Urinary bladder (tissue), 4 donors: Measurements from ENCODE around the gene NKAPD1. TPM values are rescaled to one million over a fixed set of nuclear protein-coding genes. Genes with fewer than 3 reads are reported as not detected.
"Not testable (repeated sequence)": the region's sequence is repeated elsewhere in the genome, so short reads cannot be mapped to it uniquely, and the experiment has no call there.

ENCODE experiments used
- DNase-seq: peaks from one replicate; pipeline ENCODE4 v3.0.0-alpha.2; 2015; ENCODE audit errors: extremely low spot score
- H3K27ac ChIP-seq: one replicate; pipeline ENCODE4 v1.5.1; 2013; ENCODE audit warnings: low read depth, mild to moderate bottlenecking, moderate library complexity
- H3K36me3 ChIP-seq: one replicate; pipeline ENCODE4 v1.6.1; 2013; ENCODE audit warnings: mild to moderate bottlenecking, moderate library complexity; ENCODE audit not compliant: insufficient read depth
- H3K4me1 ChIP-seq: one replicate; pipeline ENCODE4 v1.6.1; 2013; ENCODE audit warnings: mild to moderate bottlenecking, moderate library complexity; ENCODE audit not compliant: insufficient read depth
- H3K4me3 ChIP-seq: one replicate; pipeline ENCODE4 v1.5.1; 2013; ENCODE audit warnings: low read depth, low read length
- WGBS: extraction: QIAGEN DNeasy Blood & Tissue Kit; methylation state at CpG from one replicate; pipeline ENCODE4 v1.1.7; 2013; 5-methylcytosine and 5-hydroxymethylcytosine counted together
- polyA plus RNA-seq: library from polyadenylated mRNA; stranded (reverse); fragments of 200-250 nt; gene quantifications from one replicate; pipeline ENCODE4 v1.2.3, GENCODE V29; 2013
- total RNA-seq: library from RNA; depleted of rRNA; stranded (reverse); fragments of >200 nt; gene quantifications from one replicate; pipeline ENCODE4 v1.2.3, GENCODE V29; 2014
- donor health status: healthy with polysubstance abuse.
- donor health status: healthy.

NKAPD1 gene
- total RNA-seq (29.3 TPM), polyA plus RNA-seq (16.0 TPM)

- under 1% methylated on average over 43 of the region's 43 CpGs for whole genome bisulfite sequencing
- Histone ChIP-seq H3K27ac (peak within 1 kb of the TSS; percentile 95), H3K36me3 (peaks cover 7% of the 10 kb centered on the region), H3K4me1 (no peaks in the 10 kb centered on the region), H3K4me3 (peak within 1 kb of the TSS; percentile 90)
- peak; percentile 83 for DNase-seq
These were observed at the start of gene NKAPD1, which contains the start of gene PIH1D2 for GRCh38 chr11:112073941-112074811. NKAPD1 (plus strand) TSS chr11:112074299; CDS start chr11:112075575, 1,276 bp downstream. PIH1D2 (minus strand) TSS chr11:112074017; CDS start chr11:112073174, 843 bp downstream.

GRCh38 chr11:112024773-112025678 lies 49.1 kb upstream of the NKAPD1 start, which contains the start of gene DLAT:
DLAT (plus strand) TSS chr11:112025408; CDS start chr11:112025473, 65 bp downstream.
- DNase-seq = peak; percentile 73
- peak within 1 kb of the TSS; percentile 78 for H3K4me3 ChIP-seq
- under 1% methylated on average over 71 of the region's 71 CpGs for WGBS
- no peaks in the 10 kb centered on the region for H3K4me1 ChIP-seq
- H3K36me3 ChIP-seq = peaks cover 4% of the 10 kb centered on the region
- peak within 1 kb of the TSS; percentile 92 for H3K27ac ChIP-seq

- WGBS = 1% methylated on average over 8 of the region's 8 CpGs
- Histone ChIP-seq H3K4me1 (no peaks in the 10 kb centered on the region), H3K36me3 (peaks cover 8% of the 10 kb centered on the region), H3K4me3 (peak overlapping the region; percentile 78), H3K27ac (peak overlapping the region; percentile 92)
- no peak for DNase-seq
These were observed 48.4 kb upstream of the NKAPD1 start for GRCh38 chr11:112025707-112026106.

DNA sequence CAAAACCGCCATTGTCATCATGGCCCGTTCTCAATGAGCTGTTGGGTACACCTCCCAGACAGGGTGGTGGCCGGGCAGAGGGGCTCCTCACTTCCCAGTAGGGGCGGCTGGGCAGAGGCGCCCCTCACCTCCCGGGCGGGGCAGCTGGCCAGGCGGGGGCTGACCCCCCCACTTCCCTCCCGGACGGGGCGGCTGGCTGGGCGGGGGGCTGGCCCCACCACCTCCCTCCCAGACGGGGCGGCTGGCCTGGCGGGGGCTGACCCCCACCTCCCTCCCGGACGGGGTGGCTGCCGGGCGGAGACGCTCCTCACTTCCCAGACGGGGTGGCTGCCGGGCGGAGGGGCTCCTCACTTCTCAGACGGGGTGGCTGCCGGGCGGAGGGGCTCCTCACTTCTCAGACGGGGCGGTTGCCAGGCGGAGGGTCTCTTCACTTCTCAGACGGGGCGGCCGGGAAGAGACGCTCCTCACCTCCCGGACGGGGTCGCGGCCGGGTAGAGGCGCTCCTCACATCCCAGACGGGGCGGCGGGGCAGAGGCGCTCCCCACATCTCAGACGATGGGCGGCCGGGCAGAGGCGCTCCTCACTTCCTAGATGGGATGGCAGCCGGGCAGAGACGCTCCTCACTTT lies 47.2 kb upstream of the NKAPD1 start:
- not testable (repeated sequence) for H3K36me3 ChIP-seq, H3K4me1 ChIP-seq, H3K4me3 ChIP-seq, H3K27ac ChIP-seq, DNase-seq
- WGBS = 91% methylated on average over 37 of the region's 49 CpGs

DNA sequence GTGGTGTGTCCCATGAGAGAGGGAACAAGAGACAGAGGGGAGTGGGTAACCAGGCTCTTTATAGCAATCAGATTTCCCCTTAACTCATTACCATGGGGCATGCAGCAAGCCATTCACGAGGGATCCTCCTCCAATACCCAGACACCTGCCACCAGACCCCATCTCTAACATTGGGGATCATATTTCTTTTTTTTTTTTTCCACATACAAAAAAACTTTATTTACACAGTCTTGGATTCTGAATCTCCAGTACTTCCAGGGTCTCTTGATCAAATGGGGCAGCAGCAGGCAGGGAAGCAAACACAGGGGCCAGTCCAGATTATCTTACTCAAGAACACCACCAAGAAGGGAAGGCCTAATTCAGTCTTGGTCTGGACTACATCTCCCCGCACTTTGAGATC lies 44.6 kb upstream of the NKAPD1 start:
- no peak overlapping the region for H3K27ac ChIP-seq
- H3K36me3 ChIP-seq = peaks cover 12% of the 10 kb centered on the region
- WGBS = 89% methylated on average over 2 of the region's 2 CpGs
- no peaks in the 10 kb centered on the region for H3K4me1 ChIP-seq
- DNase-seq = no peak
- H3K4me3 ChIP-seq = no peak overlapping the region

- WGBS = 91% methylated on average over 3 of the region's 3 CpGs
- no peak overlapping the region for H3K4me3 ChIP-seq
- H3K36me3 ChIP-seq = peaks cover 13% of the 10 kb centered on the region
- peak overlapping the region; percentile 10 for H3K27ac ChIP-seq
- no peaks in the 10 kb centered on the region for H3K4me1 ChIP-seq
- no peak for DNase-seq
These were observed 40.2 kb upstream of the NKAPD1 start for GRCh38 chr11:112033902-112034301.

GRCh38 chr11:112037527-112037926 lies 36.6 kb upstream of the NKAPD1 start:
- DNase-seq = no peak
- Histone ChIP-seq H3K36me3 (peaks cover 7% of the 10 kb centered on the region), H3K27ac (no peak overlapping the region), H3K4me3 (no peak overlapping the region), H3K4me1 (no peaks in the 10 kb centered on the region)

GRCh38 chr11:112042161-112042960 lies 31.7 kb upstream of the NKAPD1 start:
- WGBS = 66% methylated on average over 6 of the region's 6 CpGs
- Histone ChIP-seq H3K27ac (no peak overlapping the region), H3K4me1 (no peaks in the 10 kb centered on the region), H3K4me3 (no peak overlapping the region), H3K36me3 (peaks cover 2% of the 10 kb centered on the region)
- DNase-seq = no peak

DNA sequence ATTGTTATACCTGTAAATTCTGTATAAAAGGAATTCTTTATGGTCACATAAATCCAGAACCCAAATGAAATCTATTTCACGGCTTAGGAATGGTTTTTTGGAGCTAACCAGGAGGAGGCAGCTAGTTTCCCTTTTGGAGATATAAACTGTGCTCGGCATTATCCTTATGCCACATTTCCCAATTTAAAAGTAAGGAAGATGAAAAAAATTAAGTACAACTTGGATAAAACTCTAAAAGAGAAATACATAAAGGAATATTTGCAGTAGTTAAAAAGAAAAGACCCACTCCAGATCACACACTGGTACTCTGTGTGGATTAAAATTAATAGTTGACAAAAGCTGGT lies 31.2 kb upstream of the NKAPD1 start:
- no peak overlapping the region for H3K27ac ChIP-seq
- H3K36me3 ChIP-seq = peaks cover 2% of the 10 kb centered on the region
- 93% methylated on average over 2 of the region's 2 CpGs for WGBS
- no peak overlapping the region for H3K4me3 ChIP-seq
- no peaks in the 10 kb centered on the region for H3K4me1 ChIP-seq
- no peak for DNase-seq

- Histone ChIP-seq H3K27ac (no peak overlapping the region), H3K4me1 (no peaks in the 10 kb centered on the region), H3K36me3 (peaks cover 2% of the 10 kb centered on the region), H3K4me3 (no peak overlapping the region)
- WGBS = 99% methylated on average over 4 of the region's 4 CpGs
- no peak for DNase-seq
These were observed 29.1 kb upstream of the NKAPD1 start for GRCh38 chr11:112044961-112045360.

GRCh38 chr11:112046647-112047046 lies 27.5 kb upstream of the NKAPD1 start:
- H3K36me3 ChIP-seq, H3K4me3 ChIP-seq, H3K27ac ChIP-seq, DNase-seq, H3K4me1 ChIP-seq: not testable (repeated sequence)
- 98% methylated on average over 2 of the region's 2 CpGs for WGBS

DNA sequence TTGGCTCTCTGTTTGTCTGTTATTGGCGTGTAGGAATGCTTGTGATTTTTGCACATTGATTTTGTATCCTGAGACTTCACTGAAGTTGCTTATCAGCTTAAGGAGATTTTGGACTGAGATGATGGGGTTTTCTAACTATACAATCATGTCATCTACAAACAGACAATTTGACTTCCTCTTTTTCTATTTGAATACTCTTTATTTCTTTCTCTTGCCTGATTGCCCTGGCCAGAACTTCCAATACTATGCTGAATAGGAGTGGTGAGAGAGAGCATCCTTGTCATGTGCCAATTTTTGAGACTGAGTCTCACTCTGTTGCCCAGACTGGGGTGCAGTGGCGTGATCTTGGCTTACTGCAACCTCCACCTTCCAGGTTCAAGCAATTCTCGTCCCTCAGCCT lies 25.8 kb upstream of the NKAPD1 start:
- DNase-seq, H3K4me1 ChIP-seq, H3K4me3 ChIP-seq, H3K36me3 ChIP-seq, H3K27ac ChIP-seq: not testable (repeated sequence)
- 93% methylated on average over 3 of the region's 3 CpGs for WGBS

GRCh38 chr11:112049777-112050176 lies 24.3 kb upstream of the NKAPD1 start:
- Histone ChIP-seq H3K4me1 (no peaks in the 10 kb centered on the region), H3K4me3 (no peak overlapping the region), H3K27ac (no peak overlapping the region), H3K36me3 (peaks cover 6% of the 10 kb centered on the region)
- no peak for DNase-seq
- 49% methylated on average over 2 of the region's 2 CpGs for WGBS
